GM23338 (cell line): ENCODE results near the gene SORCS2. TPM values are rescaled to one million over a fixed set of nuclear protein-coding genes. Genes with fewer than 3 reads are reported as not detected.

Experiments
- ATAC-seq: fragments of 200-7000 bp; cut with Tn5 transposase; 3 replicates; pipeline ENCODE4 v1.9.1; 2020
- DNase-seq: peaks from one replicate; pipeline ENCODE4 v3.0.0-alpha.2; 2015; ENCODE audit warnings: low spot score
- H2AFZ ChIP-seq: fragments of 200-600 bp; sonication (generic); 2 replicates; pipeline ENCODE4 v1.8.0; 2016; ENCODE audit warnings: antibody characterized with exemption, mild to moderate bottlenecking, moderate library complexity
- H3F3A ChIP-seq: fragments of 200-600 bp; sonication (generic); replicated peaks from 2 replicates; pipeline ENCODE4 v1.8.0; 2017; ENCODE audit warnings: antibody characterized with exemption, mixed run types, low read depth
- H3K27ac ChIP-seq: fragments of 200-600 bp; sonication (generic); 2 replicates; pipeline ENCODE4 v1.6.1; 2016; ENCODE audit warnings: low read depth
- H3K27me3 ChIP-seq: fragments of 200-600 bp; sonication (generic); 2 replicates; pipeline ENCODE4 v1.8.0; 2016; ENCODE audit warnings: mild to moderate bottlenecking, mixed run types, moderate library complexity; ENCODE audit not compliant: insufficient read depth
- H3K36me3 ChIP-seq: fragments of 200-600 bp; sonication (generic); 2 replicates; pipeline ENCODE4 v1.8.0; 2016; ENCODE audit warnings: mild to moderate bottlenecking; ENCODE audit not compliant: insufficient read depth
- H3K4me1 ChIP-seq: fragments of 200-600 bp; sonication (generic); 2 replicates; pipeline ENCODE4 v1.8.0; 2016; ENCODE audit warnings: mild to moderate bottlenecking, moderate library complexity; ENCODE audit not compliant: insufficient read depth
- H3K4me2 ChIP-seq: fragments of 200-600 bp; sonication (generic); 2 replicates; pipeline ENCODE4 v1.7.1; 2017; ENCODE audit warnings: mixed run types
- H3K4me3 ChIP-seq: fragments of 200-600 bp; sonication (generic); 2 replicates; pipeline ENCODE4 v1.6.1; 2016; ENCODE audit warnings: mixed run types
- H3K79me2 ChIP-seq: fragments of 200-600 bp; sonication (generic); replicated peaks from 2 replicates; pipeline ENCODE4 v1.8.0; 2017; ENCODE audit warnings: mild to moderate bottlenecking; ENCODE audit not compliant: insufficient read depth
- H3K9me2 ChIP-seq: fragments of 200-600 bp; sonication (generic); 2 replicates; pipeline ENCODE4 v1.8.0; 2017; ENCODE audit not compliant: insufficient read depth
- H4K20me1 ChIP-seq: fragments of 200-600 bp; sonication (generic); replicated peaks from 2 replicates; pipeline ENCODE4 v1.8.0; 2017; ENCODE audit warnings: mild to moderate bottlenecking; ENCODE audit not compliant: insufficient read depth
- H3K27ac Mint-ChIP-seq: 2 replicates; pipeline ENCODE4 v1.8.0; 2020; ENCODE audit warnings: inconsistent platforms, mild to moderate bottlenecking, moderate library complexity, mixed read lengths
- H3K27me3 Mint-ChIP-seq: 3 replicates; pipeline ENCODE4 v1.8.0; 2022; ENCODE audit warnings: low read depth, mild to moderate bottlenecking, moderate library complexity, mixed read lengths, inconsistent platforms; ENCODE audit not compliant: insufficient read depth, poor library complexity
- H3K36me3 Mint-ChIP-seq: 3 replicates; pipeline ENCODE4 v1.8.0; 2021; ENCODE audit warnings: low read depth, mild to moderate bottlenecking, inconsistent platforms, moderate library complexity, mixed read lengths
- H3K4me1 Mint-ChIP-seq: 3 replicates; pipeline ENCODE4 v1.8.0; 2020; ENCODE audit warnings: mild to moderate bottlenecking, inconsistent platforms, mixed read lengths
- H3K4me3 Mint-ChIP-seq: 3 replicates; pipeline ENCODE4 v1.8.0; 2021; ENCODE audit warnings: moderate library complexity, mild to moderate bottlenecking, inconsistent platforms, mixed read lengths
- H3K9me3 Mint-ChIP-seq: 3 replicates; pipeline ENCODE4 v1.8.0; 2020; ENCODE audit warnings: moderate library complexity, mild to moderate bottlenecking, inconsistent platforms, mixed read lengths
- CREB1 ChIP-seq: fragments of 250-450 bp; sonication (Bioruptor Pico); IDR thresholded peaks from 2 replicates; pipeline ENCODE4 v1.5.0; 2020; ENCODE audit warnings: low read depth, mild to moderate bottlenecking, moderate library complexity
- EZH2 ChIP-seq: fragments of 200-600 bp; sonication (generic); IDR thresholded peaks from one replicate; pipeline ENCODE4 v1.8.0; 2017; ENCODE audit warnings: antibody characterized with exemption, mild to moderate bottlenecking, low read depth; ENCODE audit not compliant: unreplicated experiment
- EZH2phosphoT487 ChIP-seq: fragments of 200-600 bp; sonication (generic); IDR thresholded peaks from one replicate; pipeline ENCODE4 v1.8.1; 2018; ENCODE audit warnings: antibody characterized with exemption; ENCODE audit not compliant: unreplicated experiment
- POLR2AphosphoS5 ChIP-seq: IDR thresholded peaks from 2 replicates; pipeline ENCODE4 v1.6.1; 2016; ENCODE audit warnings: antibody characterized with exemption, low read depth
- REST ChIP-seq: IDR thresholded peaks from one replicate; pipeline ENCODE4 v1.6.1; 2018; ENCODE audit warnings: antibody characterized with exemption; ENCODE audit not compliant: unreplicated experiment
- ZNF114 ChIP-seq: fragments of 250-450 bp; sonication (Bioruptor Pico); IDR thresholded peaks from 2 replicates; pipeline ENCODE4 v1.5.0; 2020; ENCODE audit warnings: mild to moderate bottlenecking, moderate library complexity
- ZNF331 ChIP-seq: fragments of 250-450 bp; sonication (Bioruptor Pico); IDR thresholded peaks from 2 replicates; pipeline ENCODE4 v1.5.0; 2020; ENCODE audit warnings: low read depth, mild to moderate bottlenecking, moderate library complexity
- ZNF462 ChIP-seq: fragments of 250-450 bp; sonication (Bioruptor Pico); IDR thresholded peaks from 2 replicates; pipeline ENCODE4 v1.5.0; 2020; ENCODE audit warnings: mild to moderate bottlenecking, moderate library complexity
- polyA plus RNA-seq: library from polyadenylated mRNA; unstranded; fragments of >200 nt; fragmentation: Nextera tagmentation; extraction: Ambion mirVana; gene quantifications from 2 replicates; pipeline ENCODE4 v1.2.1, GENCODE V29; 2016
- total RNA-seq: library from RNA; depleted of rRNA; stranded (reverse); fragments of >200 nt; shearing (Covaris generic); gene quantifications from 2 replicates; pipeline ENCODE4 v1.2.3, GENCODE V29; 2014

SORCS2 gene
- total and polyA plus RNA-seq, 2 experiments from 2014 or later: 0.47 to 2.4 TPM

GRCh38 chr4:7499661-7500060 is 307.3 kb downstream of the SORCS2 start:
- no peaks in the 10 kb centered on the region for H3K36me3 ChIP-seq
- no peaks in the 10 kb centered on the region for H3K36me3 Mint-ChIP-seq
- no peak overlapping the region for H3K27ac ChIP-seq
- no peaks in the 10 kb centered on the region for H3K4me1 ChIP-seq
- H3K27me3 Mint-ChIP-seq: peaks cover 22% of the 10 kb centered on the region
- no peak overlapping the region for H3K4me2 ChIP-seq
- H4K20me1 ChIP-seq: no peaks in the 10 kb centered on the region
- no peaks in the 10 kb centered on the region for H3F3A ChIP-seq
- no peak overlapping the region for H2AFZ ChIP-seq
- H3K4me3 Mint-ChIP-seq: no peak overlapping the region
- no peaks in the 10 kb centered on the region for H3K27me3 ChIP-seq
- no peak overlapping the region for H3K27ac Mint-ChIP-seq
- DNase-seq (no peak), ATAC-seq (no peak)
- no peak overlapping the region for H3K4me3 ChIP-seq
- TF ChIP-seq POLR2AphosphoS5 (no peak), REST (no peak), EZH2phosphoT487 (no peak), EZH2 (no peak), ZNF331 (CRISPR knock-in tag) (no peak), ZNF462 (CRISPR knock-in tag) (no peak), CREB1 (CRISPR knock-in tag) (no peak), ZNF114 (CRISPR knock-in tag) (no peak)
- H3K9me3 Mint-ChIP-seq: no peaks in the 10 kb centered on the region
- no peaks in the 10 kb centered on the region for H3K79me2 ChIP-seq
- H3K4me1 Mint-ChIP-seq: peaks cover 3% of the 10 kb centered on the region; the same call in 2 of the 3 replicates
- no peaks in the 10 kb centered on the region for H3K9me2 ChIP-seq
